CD4-positive, alpha-beta T cell (primary cell): Measurements from ENCODE around the gene OR51T1. TPM values are rescaled to one million over a fixed set of nuclear protein-coding genes. Genes with fewer than 3 reads are reported as not detected.

Experiments used
- ATAC-seq: fragments of 200-7000 bp; cut with Tn5 transposase; one replicate; pipeline ENCODE4 v1.10.0; 2022; ENCODE audit warnings: mild to moderate bottlenecking; ENCODE audit not compliant: poor library complexity
- CTCF ChIA-PET: fragments of 350-600 bp; sonication (Branson Sonifier 250); formaldehyde crosslinking; loops from one replicate; lab custom pipeline; 2021; ENCODE audit warnings: antibody characterized with exemption, inconsistent platforms; lab: Charles Lee
- POLR2A ChIA-PET: fragments of 350-600 bp; sonication (Branson Sonifier 250); formaldehyde crosslinking; loops from one replicate; lab custom pipeline; 2021; ENCODE audit warnings: antibody characterized with exemption, inconsistent platforms; lab: Charles Lee
- DNase-seq, 14 experiments: peaks; one replicate each; pipeline ENCODE4 v3.0.0-alpha.2; 2013 to 2020; ENCODE audit warnings: mixed read lengths in 2 of 14
- H3K27ac ChIP-seq, 2 donors: one replicate each; pipeline versions ENCODE4 v1.5.1 to v1.7.0; 2013; ENCODE audit warnings: low read length in 2 of 2, low read depth in 1 of 2, mild to moderate bottlenecking in 1 of 2
- H3K27me3 ChIP-seq, 2 experiments: 1 replicate in 1 of 2; 2 replicates in 1 of 2; pipeline versions ENCODE4 v1.6.1 to v1.7.0; 2013; ENCODE audit warnings: low read length in 2 of 2, control low read depth in 1 of 2, mild to moderate bottlenecking in 1 of 2, moderate library complexity in 1 of 2; ENCODE audit not compliant: insufficient read depth in 2 of 2, control insufficient read depth in 1 of 2
- H3K36me3 ChIP-seq: one replicate; pipeline ENCODE4 v1.6.1; 2013; ENCODE audit warnings: low read length, control low read depth; ENCODE audit not compliant: insufficient read depth
- H3K4me1 ChIP-seq: one replicate; pipeline ENCODE4 v1.6.1; 2013; ENCODE audit warnings: low read length, control low read depth; ENCODE audit not compliant: insufficient read depth
- H3K4me3 ChIP-seq: one replicate; pipeline ENCODE4 v1.5.1; 2013; ENCODE audit warnings: mild to moderate bottlenecking, low read length, moderate library complexity
- H3K9me3 ChIP-seq, 2 experiments: 1 replicate in 1 of 2; 2 replicates in 1 of 2; pipeline versions ENCODE4 v1.6.1 to v1.7.0; 2013; ENCODE audit warnings: low read length in 2 of 2, mild to moderate bottlenecking in 2 of 2, control low read depth in 1 of 2, moderate library complexity in 1 of 2; ENCODE audit not compliant: control insufficient read depth in 1 of 2, insufficient read depth in 1 of 2
- H3K27ac Mint-ChIP-seq: one replicate; pipeline ENCODE4 v1.8.0; 2020; ENCODE audit warnings: mixed read lengths
- H3K27me3 Mint-ChIP-seq: one replicate; pipeline ENCODE4 v1.8.0; 2021; ENCODE audit warnings: mixed read lengths
- H3K36me3 Mint-ChIP-seq: one replicate; pipeline ENCODE4 v1.8.0; 2021; ENCODE audit warnings: low read depth, mixed read lengths
- H3K4me1 Mint-ChIP-seq: one replicate; pipeline ENCODE4 v1.8.0; 2021; ENCODE audit warnings: low read depth, mixed read lengths
- H3K4me3 Mint-ChIP-seq: one replicate; pipeline ENCODE4 v1.8.0; 2020; ENCODE audit warnings: mild to moderate bottlenecking, mixed read lengths
- H3K9me3 Mint-ChIP-seq: one replicate; pipeline ENCODE4 v1.8.0; 2020; ENCODE audit warnings: mixed read lengths
- CTCF ChIP-seq: fragments of 200-600 bp; IDR thresholded peaks from one replicate; pipeline ENCODE4 v1.8.0; 2022; ENCODE audit warnings: antibody characterized with exemption, mild to moderate bottlenecking
- intact Hi-C, 2 experiments: fragments of 100-400 bp; cut with DNase I in 1 of 2; cut with micrococcal nuclease in 1 of 2; formaldehyde crosslinking; loops; one replicate each; pipeline versions ENCODE4 v1.15.1 to v1.9.0; 2023 to 2025; cut with DNase I, micrococcal nuclease
- total RNA-seq, 174 experiments: library from RNA in 2 of 174; stranded (reverse) in 2 of 174; gene quantifications; one replicate each; pipeline ENCODE4 v1.2.3 and lab custom pipeline; 2021 to 2026

OR51T1 gene
- total RNA-seq, 2 experiments from 2014 or later: not detected

GRCh38 chr11:4916581-4916980 lies 34.9 kb downstream of the OR51T1 start:
- peaks cover 11% of the 10 kb centered on the region for H3K27me3 Mint-ChIP-seq
- no peak overlapping the region for H3K27ac Mint-ChIP-seq
- ChIA-PET POLR2A (no interaction called here), CTCF (no interaction called here)
- no peaks in the 10 kb centered on the region for H3K9me3 ChIP-seq
- no peaks in the 10 kb centered on the region for H3K4me1 ChIP-seq
- ATAC-seq (no peak), DNase-seq (no peak)
- no peak overlapping the region for H3K4me3 ChIP-seq
- no peak overlapping the region for H3K4me3 Mint-ChIP-seq
- intact Hi-C loops: no loop called here
- H3K36me3 Mint-ChIP-seq: no peaks in the 10 kb centered on the region
- H3K4me1 Mint-ChIP-seq: no peaks in the 10 kb centered on the region
- TF ChIP-seq CTCF: no peak
- no peak overlapping the region for H3K27ac ChIP-seq
- H3K27me3 ChIP-seq: no peaks in the 10 kb centered on the region
- H3K36me3 ChIP-seq: no peaks in the 10 kb centered on the region
- H3K9me3 Mint-ChIP-seq: no peaks in the 10 kb centered on the region

GRCh38 chr11:4919250-4919649 lies 37.5 kb downstream of the OR51T1 start, which contains the start of gene OR51G2:
Gene OR51G2 (minus strand): TSS chr11:4919350. CDS start chr11:4915663, 3,687 bp downstream.
- Mint-ChIP-seq H3K9me3 (no peaks in the 10 kb centered on the region), H3K27me3 (peaks cover 12% of the 10 kb centered on the region), H3K27ac (no peak within 1 kb of the TSS), H3K4me3 (no peak within 1 kb of the TSS), H3K36me3 (no peaks in the 10 kb centered on the region), H3K4me1 (no peaks in the 10 kb centered on the region)
- peaks cover 0 to 4% of the 10 kb centered on the region in 2 experiments for H3K9me3 ChIP-seq
- H3K4me3 ChIP-seq: no peak within 1 kb of the TSS
- ATAC-seq (no peak), DNase-seq (no peak)
- no peak for TF ChIP-seq CTCF
- ChIA-PET POLR2A (no interaction called here), CTCF (no interaction called here)
- intact Hi-C loops: no loop called here
- no peak within 1 kb of the TSS for H3K27ac ChIP-seq
- H3K4me1 ChIP-seq: no peaks in the 10 kb centered on the region
- no peaks in the 10 kb centered on the region for H3K36me3 ChIP-seq
- no peaks in the 10 kb centered on the region for H3K27me3 ChIP-seq

GRCh38 chr11:4921796-4922195 lies 40.1 kb downstream of the OR51T1 start:
- ChIA-PET POLR2A (no interaction called here), CTCF (no interaction called here)
- Histone ChIP-seq H3K36me3 (no peaks in the 10 kb centered on the region), H3K9me3 (peaks cover 0 to 4% of the 10 kb centered on the region in 2 experiments), H3K4me1 (no peaks in the 10 kb centered on the region), H3K4me3 (no peak overlapping the region), H3K27me3 (no peaks in the 10 kb centered on the region), H3K27ac (no peak overlapping the region)
- Mint-ChIP-seq H3K27ac (no peak overlapping the region), H3K27me3 (peaks cover 12% of the 10 kb centered on the region), H3K4me1 (no peaks in the 10 kb centered on the region), H3K9me3 (no peaks in the 10 kb centered on the region), H3K36me3 (no peaks in the 10 kb centered on the region), H3K4me3 (no peak overlapping the region)
- no peak for TF ChIP-seq CTCF
- intact Hi-C loops: no loop called here
- DNase-seq (no peak), ATAC-seq (no peak)
